Upper lobe of left lung (tissue), 6 donors: ENCODE results near the gene GLT6D1. TPM values are rescaled to one million over a fixed set of nuclear protein-coding genes. Genes with fewer than 3 reads are reported as not detected.

Experiments used
- ATAC-seq, 2 donors: fragments of 200-7000 bp; cut with Tn5 transposase; one replicate each; pipeline ENCODE4 v1.9.1; 2022; ENCODE audit warnings: mild to moderate bottlenecking in 2 of 2, moderate library complexity in 2 of 2; ENCODE audit not compliant: low FRiP score in 2 of 2
- DNase-seq, 2 donors: peaks; one replicate each; pipeline ENCODE4 v3.0.0-alpha.2; 2019 to 2020
- H3K27ac ChIP-seq, 4 donors: fragments of 200-600 bp; sonication (generic); one replicate each; pipeline ENCODE4 v1.5.1; 2016 to 2019
- H3K27me3 ChIP-seq, 4 donors: fragments of 200-600 bp; sonication (generic); one replicate each; pipeline ENCODE4 v1.5.1; 2017 to 2019
- H3K36me3 ChIP-seq, 4 donors: fragments of 200-600 bp; sonication (generic); one replicate each; pipeline ENCODE4 v1.5.1; 2016 to 2019
- H3K4me1 ChIP-seq, 4 donors: fragments of 200-600 bp; sonication (generic); one replicate each; pipeline ENCODE4 v1.5.1; 2018 to 2019
- H3K4me3 ChIP-seq, 4 donors: fragments of 200-600 bp; sonication (generic); one replicate each; pipeline ENCODE4 v1.5.1; 2017 to 2019; ENCODE audit warnings: mild to moderate bottlenecking in 2 of 4, moderate library complexity in 1 of 4
- H3K9me3 ChIP-seq, 4 donors: fragments of 200-600 bp; sonication (generic); one replicate each; pipeline ENCODE4 v1.5.1; 2018 to 2019
- CTCF ChIP-seq, 6 experiments: fragments of 450-650 bp in 4 of 6; fragments of 200-600 bp in 2 of 6; sonication (generic) in 2 of 6; IDR thresholded peaks; one replicate each; pipeline ENCODE4 v1.5.1; 2016 to 2019; ENCODE audit warnings: antibody characterized with exemption in 6 of 6
- EP300 ChIP-seq, 4 donors: sonication (generic); formaldehyde crosslinking; IDR thresholded peaks; one replicate each; pipeline ENCODE4 v1.5.1; 2017; ENCODE audit warnings: antibody characterized with exemption in 4 of 4, control low read depth in 2 of 4
- POLR2A ChIP-seq, 4 donors: fragments of 450-650 bp; IDR thresholded peaks; one replicate each; pipeline ENCODE4 v1.5.1; 2016 to 2017; ENCODE audit warnings: antibody characterized with exemption in 4 of 4, mild to moderate bottlenecking in 2 of 4
- POLR2AphosphoS5 ChIP-seq, 2 donors: sonication (generic); formaldehyde crosslinking; IDR thresholded peaks; one replicate each; pipeline ENCODE4 v1.5.1; 2017; ENCODE audit warnings: antibody characterized with exemption in 2 of 2
- WGBS, 2 donors: methylation state at CpG; one replicate each; pipeline ENCODE4 v1.1.5; 2017 to 2018; 5-methylcytosine and 5-hydroxymethylcytosine counted together
- total RNA-seq, 6 donors: library from RNA; depleted of rRNA in 4 of 6; stranded (reverse); fragments of >200 nt in 4 of 6; gene quantifications; one replicate each; pipeline versions ENCODE4 v1.1.0 to v1.2.1, GENCODE V29; 2016 to 2021
- donor health status: DM: no; HTN: no; CAD: no; lungs with moderate emphysema.
- donor health status: DM: no; HTN: yes; CAD: no; lungs with severe emphysema.

The GLT6D1 gene
- total RNA-seq, 6 donors from 2014 or later, result not detected

GRCh38 chr9:135592331-135592590, 47.1 kb downstream of the GLT6D1 start:
- Histone ChIP-seq H3K27ac (no peak overlapping the region), H3K27me3 (no peaks in the 10 kb centered on the region), H3K4me3 (no peak overlapping the region), H3K4me1 (peaks cover 0 to 3% (median 0%) of the 10 kb centered on the region in 4 donors), H3K36me3 (no peaks in the 10 kb centered on the region), H3K9me3 (no peaks in the 10 kb centered on the region)
- DNase-seq (peak; percentile 8 to 14), ATAC-seq (no peak)
- 75 to 82% methylated on average over 3 to 5 of the region's 5 CpGs for WGBS, 2 donors
- TF ChIP-seq POLR2A (IDR thresholded peaks at IDR 0.05), result no peak
- TF ChIP-seq CTCF (IDR thresholded peaks at IDR 0.05), result no peak
- no peak for TF ChIP-seq EP300 (IDR thresholded peaks at IDR 0.05)
- TF ChIP-seq POLR2AphosphoS5 (IDR thresholded peaks at IDR 0.05), result no peak

- Histone ChIP-seq H3K4me3 (no peak overlapping the region), H3K36me3 (no peaks in the 10 kb centered on the region), H3K27ac (no peak overlapping the region), H3K27me3 (no peaks in the 10 kb centered on the region), H3K9me3 (no peaks in the 10 kb centered on the region), H3K4me1 (peaks cover 0 to 3% (median 0%) of the 10 kb centered on the region in 4 donors)
- TF ChIP-seq EP300 (IDR thresholded peaks at IDR 0.05), result no peak
- ATAC-seq, result peak; percentile 14 to 32
- peak; percentile 17 to 42 for DNase-seq
- 75 to 79% methylated on average over 8 to 22 of the region's 22 CpGs for WGBS, 2 donors
Observed at GRCh38 chr9:135591506-135592330, 47.6 kb downstream of the GLT6D1 start.

GRCh38 chr9:135590486-135591079, 48.8 kb downstream of the GLT6D1 start:
- H3K27me3 ChIP-seq, result no peaks in the 10 kb centered on the region
- peaks cover 0 to 3% (median 0%) of the 10 kb centered on the region in 4 donors for H3K4me1 ChIP-seq
- no peak overlapping the region for H3K4me3 ChIP-seq
- TF ChIP-seq POLR2AphosphoS5 (IDR thresholded peaks at IDR 0.05) (no peak), POLR2A (IDR thresholded peaks at IDR 0.05) (no peak), EP300 (IDR thresholded peaks at IDR 0.05) (no peak), CTCF (IDR thresholded peaks at IDR 0.05) (no peak)
- no peaks in the 10 kb centered on the region for H3K9me3 ChIP-seq
- H3K36me3 ChIP-seq, result no peaks in the 10 kb centered on the region
- no peak overlapping the region for H3K27ac ChIP-seq
- DNase-seq, result peak in 1 of 2 donors; percentile 51
- WGBS, 2 donors, result 76 to 82% methylated on average over 25 of the region's 25 CpGs
- no peak for ATAC-seq

- TF ChIP-seq POLR2AphosphoS5 (IDR thresholded peaks at IDR 0.05) (no peak), POLR2A (IDR thresholded peaks at IDR 0.05) (no peak), CTCF (IDR thresholded peaks at IDR 0.05) (no peak), EP300 (IDR thresholded peaks at IDR 0.05) (no peak)
- DNase-seq, result no peak
Observed at GRCh38 chr9:135589596-135590485, 49.5 kb downstream of the GLT6D1 start.

More at GRCh38 chr9:135589596-135590485, 49.5 kb downstream of the GLT6D1 start:
- ATAC-seq, result no peak
- no peak overlapping the region for H3K4me3 ChIP-seq
- peaks cover 0 to 3% (median 0%) of the 10 kb centered on the region in 4 donors for H3K4me1 ChIP-seq
- H3K36me3 ChIP-seq, result no peaks in the 10 kb centered on the region
- no peak overlapping the region for H3K27ac ChIP-seq
- no peaks in the 10 kb centered on the region for H3K9me3 ChIP-seq
- WGBS, 2 donors, result 74 to 79% methylated on average over 12 to 15 of the region's 15 CpGs
- no peaks in the 10 kb centered on the region for H3K27me3 ChIP-seq
